ENCODE data around the gene ZBTB7C.

GRCh38 chr18:48104705-48105104 is 304.5 kb downstream of the ZBTB7C start:
- TF ChIP-seq CTCF (IDR thresholded peaks at IDR 0.05) (no peak), RAD21 (IDR thresholded peaks at IDR 0.05; ENCODE audit: low read length) (no peak), SIN3A (IDR thresholded peaks at IDR 0.05; ENCODE audit: borderline replicate concordance, low read depth, low read length) (no peak), REST (IDR thresholded peaks at IDR 0.05; ENCODE audit: low read depth, low read length) (no peak), EP300 (IDR thresholded peaks at IDR 0.05; ENCODE audit: borderline replicate concordance in 1 of 2, low read depth in 1 of 2, low read length in 1 of 2) (no peak), MEF2A (IDR thresholded peaks at IDR 0.05; ENCODE audit: borderline replicate concordance, low read depth) (no peak), TAF1 (IDR thresholded peaks at IDR 0.05; ENCODE audit: borderline replicate concordance, low read depth, low read length) (no peak)

Data from SK-N-SH (cell line).